GM20000 (cell line): ENCODE results near the gene IRAK1.

Experiments
- DNase-seq: peaks from one replicate; pipeline ENCODE4 v3.0.0; 2012; ENCODE audit warnings: low spot score
- TF ChIP-seq, protein P1 (sequence below): IDR thresholded peaks from 2 replicates; pipeline ENCODE4 v1.5.1; 2012; ENCODE audit warnings: mild to moderate bottlenecking, control low read depth; ENCODE audit errors: extremely low read depth, missing control alignments

The IRAK1 gene

GRCh38 chrX:153971450-153972367 lies 48.0 kb downstream of the IRAK1 start, which contains the start of gene HCFC1:
HCFC1 (minus strand) TSS chrX:153971818; CDS start chrX:153970840, 978 bp downstream.
- TF ChIP-seq, protein P1, sequence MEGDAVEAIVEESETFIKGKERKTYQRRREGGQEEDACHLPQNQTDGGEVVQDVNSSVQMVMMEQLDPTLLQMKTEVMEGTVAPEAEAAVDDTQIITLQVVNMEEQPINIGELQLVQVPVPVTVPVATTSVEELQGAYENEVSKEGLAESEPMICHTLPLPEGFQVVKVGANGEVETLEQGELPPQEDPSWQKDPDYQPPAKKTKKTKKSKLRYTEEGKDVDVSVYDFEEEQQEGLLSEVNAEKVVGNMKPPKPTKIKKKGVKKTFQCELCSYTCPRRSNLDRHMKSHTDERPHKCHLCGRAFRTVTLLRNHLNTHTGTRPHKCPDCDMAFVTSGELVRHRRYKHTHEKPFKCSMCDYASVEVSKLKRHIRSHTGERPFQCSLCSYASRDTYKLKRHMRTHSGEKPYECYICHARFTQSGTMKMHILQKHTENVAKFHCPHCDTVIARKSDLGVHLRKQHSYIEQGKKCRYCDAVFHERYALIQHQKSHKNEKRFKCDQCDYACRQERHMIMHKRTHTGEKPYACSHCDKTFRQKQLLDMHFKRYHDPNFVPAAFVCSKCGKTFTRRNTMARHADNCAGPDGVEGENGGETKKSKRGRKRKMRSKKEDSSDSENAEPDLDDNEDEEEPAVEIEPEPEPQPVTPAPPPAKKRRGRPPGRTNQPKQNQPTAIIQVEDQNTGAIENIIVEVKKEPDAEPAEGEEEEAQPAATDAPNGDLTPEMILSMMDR = no peak
- peak; percentile 81 for DNase-seq

DNA sequence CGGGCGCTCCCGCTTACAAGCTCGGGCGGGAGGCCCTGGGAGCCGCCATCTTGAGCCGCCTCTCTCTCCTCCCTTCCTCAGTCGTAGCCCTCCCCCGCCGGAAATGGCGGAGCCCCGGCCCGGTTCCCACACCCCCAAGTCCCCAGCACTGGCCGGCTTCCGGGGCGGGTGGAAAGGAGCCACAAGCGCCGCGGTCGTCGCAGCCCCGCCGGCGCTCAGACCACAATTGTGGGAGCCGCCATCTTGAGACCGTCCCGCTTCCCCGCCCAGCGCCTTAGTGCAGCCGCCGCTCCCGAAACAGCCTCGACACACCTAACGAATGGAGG lies 48.6 kb downstream of the IRAK1 start:
- TF ChIP-seq, protein P1 = no peak
- DNase-seq = peak; percentile 88

- TF ChIP-seq, protein P1 = no peak
- DNase-seq = peak; percentile 53
Observed at GRCh38 chrX:153970357-153971123, 49.2 kb downstream of the IRAK1 start.

GRCh38 chrX:153969904-153970356 lies 49.8 kb downstream of the IRAK1 start:
- no peak for DNase-seq
- TF ChIP-seq, protein P1 = no peak

DNA sequence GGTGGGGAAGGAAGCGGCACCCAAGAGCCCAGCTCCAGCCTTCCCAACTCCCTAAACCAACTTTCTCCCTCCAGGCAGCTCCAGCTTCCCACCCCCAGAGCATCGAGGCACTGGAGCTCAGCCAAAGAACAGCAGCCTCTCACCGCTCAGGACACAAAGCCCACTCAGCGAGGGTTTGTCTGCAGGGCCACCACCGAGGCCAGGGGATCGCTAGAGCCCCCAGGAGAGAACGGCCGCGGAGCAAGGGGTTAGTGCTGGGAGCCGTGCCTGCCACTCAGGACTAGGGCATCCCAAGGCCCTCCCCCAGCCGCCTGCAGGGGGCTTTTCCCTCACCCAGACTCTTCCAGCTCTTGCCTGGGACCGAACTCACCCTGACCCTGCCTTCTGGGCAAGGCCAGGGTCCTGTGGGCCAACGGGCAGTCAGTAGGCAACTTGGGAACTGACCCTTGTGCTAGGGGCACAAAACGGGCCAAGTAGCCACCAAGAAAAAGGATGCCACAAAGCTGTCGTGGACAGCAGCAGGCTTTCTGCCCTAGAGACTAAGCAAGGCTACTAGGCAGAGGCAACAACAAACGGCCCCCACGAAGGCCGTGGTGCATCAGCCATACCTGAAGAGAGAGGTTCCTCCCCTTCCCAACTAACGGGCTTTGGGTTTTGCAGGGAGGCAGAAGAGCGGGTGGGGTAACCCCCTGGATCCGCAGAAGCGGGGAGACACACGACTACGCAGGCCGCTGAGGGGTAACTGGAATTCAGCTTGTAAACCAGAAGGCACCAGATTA lies 50.4 kb downstream of the IRAK1 start:
- DNase-seq = no peak
- TF ChIP-seq, protein P1 = no peak

- DNase-seq = no peak
- TF ChIP-seq, protein P1 = no peak
Observed at GRCh38 chrX:153968754-153969124, 51.0 kb downstream of the IRAK1 start.
